ENCODE measurements around the gene MEGF6. TPM values are rescaled to one million over a fixed set of nuclear protein-coding genes. Genes with fewer than 3 reads are reported as not detected.

Gene MEGF6, protein sequence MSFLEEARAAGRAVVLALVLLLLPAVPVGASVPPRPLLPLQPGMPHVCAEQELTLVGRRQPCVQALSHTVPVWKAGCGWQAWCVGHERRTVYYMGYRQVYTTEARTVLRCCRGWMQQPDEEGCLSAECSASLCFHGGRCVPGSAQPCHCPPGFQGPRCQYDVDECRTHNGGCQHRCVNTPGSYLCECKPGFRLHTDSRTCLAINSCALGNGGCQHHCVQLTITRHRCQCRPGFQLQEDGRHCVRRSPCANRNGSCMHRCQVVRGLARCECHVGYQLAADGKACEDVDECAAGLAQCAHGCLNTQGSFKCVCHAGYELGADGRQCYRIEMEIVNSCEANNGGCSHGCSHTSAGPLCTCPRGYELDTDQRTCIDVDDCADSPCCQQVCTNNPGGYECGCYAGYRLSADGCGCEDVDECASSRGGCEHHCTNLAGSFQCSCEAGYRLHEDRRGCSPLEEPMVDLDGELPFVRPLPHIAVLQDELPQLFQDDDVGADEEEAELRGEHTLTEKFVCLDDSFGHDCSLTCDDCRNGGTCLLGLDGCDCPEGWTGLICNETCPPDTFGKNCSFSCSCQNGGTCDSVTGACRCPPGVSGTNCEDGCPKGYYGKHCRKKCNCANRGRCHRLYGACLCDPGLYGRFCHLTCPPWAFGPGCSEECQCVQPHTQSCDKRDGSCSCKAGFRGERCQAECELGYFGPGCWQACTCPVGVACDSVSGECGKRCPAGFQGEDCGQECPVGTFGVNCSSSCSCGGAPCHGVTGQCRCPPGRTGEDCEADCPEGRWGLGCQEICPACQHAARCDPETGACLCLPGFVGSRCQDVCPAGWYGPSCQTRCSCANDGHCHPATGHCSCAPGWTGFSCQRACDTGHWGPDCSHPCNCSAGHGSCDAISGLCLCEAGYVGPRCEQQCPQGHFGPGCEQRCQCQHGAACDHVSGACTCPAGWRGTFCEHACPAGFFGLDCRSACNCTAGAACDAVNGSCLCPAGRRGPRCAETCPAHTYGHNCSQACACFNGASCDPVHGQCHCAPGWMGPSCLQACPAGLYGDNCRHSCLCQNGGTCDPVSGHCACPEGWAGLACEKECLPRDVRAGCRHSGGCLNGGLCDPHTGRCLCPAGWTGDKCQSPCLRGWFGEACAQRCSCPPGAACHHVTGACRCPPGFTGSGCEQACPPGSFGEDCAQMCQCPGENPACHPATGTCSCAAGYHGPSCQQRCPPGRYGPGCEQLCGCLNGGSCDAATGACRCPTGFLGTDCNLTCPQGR (N-terminal part only)
- total RNA-seq (10 to 100 TPM; 57.5 to 62.2 TPM), total RNA-seq (1.1 to 552 (median 129) reads per million in 172 experiments)
- polyA plus RNA-seq (2013, experiment 1 of 2): 27.6 TPM
- polyA plus RNA-seq (2013, experiment 2 of 2): 21.6 TPM

DNA sequence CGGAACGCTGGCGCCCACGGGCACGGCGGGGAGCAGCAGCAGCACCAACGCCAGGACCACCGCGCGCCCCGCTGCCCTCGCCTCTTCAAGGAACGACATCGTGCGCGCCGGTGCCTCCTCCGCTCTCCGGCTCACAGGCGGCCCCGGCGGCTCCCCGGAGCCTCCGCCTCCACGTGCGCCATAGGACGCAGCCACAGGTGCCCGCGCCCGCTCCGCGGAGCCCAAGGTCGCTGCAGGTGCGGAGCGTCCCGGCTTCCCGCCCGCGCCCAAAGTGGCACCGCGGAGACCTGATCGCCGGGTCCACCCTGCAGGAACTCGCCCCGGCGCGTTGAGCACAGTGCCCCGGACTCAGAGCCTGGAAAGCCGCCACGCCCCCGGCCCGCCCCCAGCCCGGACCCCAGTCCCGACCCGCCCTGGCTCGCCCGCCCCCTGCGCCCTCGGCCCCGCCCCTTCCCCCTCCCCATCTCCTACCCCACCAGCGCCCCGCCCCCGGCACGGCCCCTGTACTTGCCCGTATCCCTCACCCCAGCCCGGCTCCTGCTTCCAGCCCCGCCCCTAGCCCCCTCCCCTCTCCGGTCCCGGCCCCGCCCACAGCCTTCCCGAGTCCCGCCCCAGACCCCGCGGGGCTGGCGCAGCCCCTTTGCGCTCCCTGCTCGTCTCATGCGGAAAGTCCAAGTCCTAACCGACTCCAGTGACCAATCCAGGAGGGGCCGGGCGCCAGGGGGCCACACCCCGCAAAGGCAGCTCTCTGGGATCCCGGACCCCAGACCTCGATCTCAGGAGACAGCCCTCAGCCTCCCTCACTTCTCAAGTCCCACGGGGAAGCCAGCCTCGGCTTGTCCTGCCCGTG is at the start of gene MEGF6:
Gene MEGF6, minus strand, starts transcription at position 339 of the 850 bp plus-strand sequence. Its CDS starts 240 bp downstream, at position 99.
- ChIA-PET POLR2A (no interaction called here), CTCF (interaction anchor here (0.6 kb wide), 1 partner anchor 246 kb away, joined by 3 read pairs; the partner anchor contains the start of gene DFFB)
- H3K27ac ChIP-seq (ENCODE audit: low read depth in 1 of 2, low read length in 2 of 2): no peak within 1 kb of the TSS
- TF ChIP-seq, protein P1, sequence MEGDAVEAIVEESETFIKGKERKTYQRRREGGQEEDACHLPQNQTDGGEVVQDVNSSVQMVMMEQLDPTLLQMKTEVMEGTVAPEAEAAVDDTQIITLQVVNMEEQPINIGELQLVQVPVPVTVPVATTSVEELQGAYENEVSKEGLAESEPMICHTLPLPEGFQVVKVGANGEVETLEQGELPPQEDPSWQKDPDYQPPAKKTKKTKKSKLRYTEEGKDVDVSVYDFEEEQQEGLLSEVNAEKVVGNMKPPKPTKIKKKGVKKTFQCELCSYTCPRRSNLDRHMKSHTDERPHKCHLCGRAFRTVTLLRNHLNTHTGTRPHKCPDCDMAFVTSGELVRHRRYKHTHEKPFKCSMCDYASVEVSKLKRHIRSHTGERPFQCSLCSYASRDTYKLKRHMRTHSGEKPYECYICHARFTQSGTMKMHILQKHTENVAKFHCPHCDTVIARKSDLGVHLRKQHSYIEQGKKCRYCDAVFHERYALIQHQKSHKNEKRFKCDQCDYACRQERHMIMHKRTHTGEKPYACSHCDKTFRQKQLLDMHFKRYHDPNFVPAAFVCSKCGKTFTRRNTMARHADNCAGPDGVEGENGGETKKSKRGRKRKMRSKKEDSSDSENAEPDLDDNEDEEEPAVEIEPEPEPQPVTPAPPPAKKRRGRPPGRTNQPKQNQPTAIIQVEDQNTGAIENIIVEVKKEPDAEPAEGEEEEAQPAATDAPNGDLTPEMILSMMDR (IDR thresholded peaks at IDR 0.05): no peak
- intact Hi-C loops (cut with DNase I, micrococcal nuclease): no loop called here
- Mint-ChIP-seq H3K4me1 (ENCODE audit: low read depth) (peaks cover 15% of the 10 kb centered on the region), H3K4me3 (peak within 1 kb of the TSS; percentile 86), H3K36me3 (ENCODE audit: low read depth) (no peaks in the 10 kb centered on the region), H3K27ac (no peak within 1 kb of the TSS), H3K9me3 (no peaks in the 10 kb centered on the region), H3K27me3 (peaks cover 46% of the 10 kb centered on the region)
- H3K9me3 ChIP-seq (ENCODE audit: control insufficient read depth in 1 of 2, insufficient read depth in 1 of 2, low read length in 2 of 2): peaks cover 0 to 15% of the 10 kb centered on the region in 2 experiments
- H3K27me3 ChIP-seq (ENCODE audit: control insufficient read depth in 1 of 2, insufficient read depth in 2 of 2, low read length in 2 of 2): peaks cover 20 to 30% of the 10 kb centered on the region in 2 experiments
- peaks cover 23% of the 10 kb centered on the region for H3K4me1 ChIP-seq (ENCODE audit: insufficient read depth, low read length)
- H3K4me3 ChIP-seq (ENCODE audit: low read length): peak within 1 kb of the TSS; percentile 17
- DNase-seq (peak in 13 of 14 experiments; percentile 36 to 90 (median 60)), ATAC-seq (ENCODE audit: poor library complexity) (peak; percentile 65)
- H3K36me3 ChIP-seq (ENCODE audit: insufficient read depth, low read length): no peaks in the 10 kb centered on the region

DNA sequence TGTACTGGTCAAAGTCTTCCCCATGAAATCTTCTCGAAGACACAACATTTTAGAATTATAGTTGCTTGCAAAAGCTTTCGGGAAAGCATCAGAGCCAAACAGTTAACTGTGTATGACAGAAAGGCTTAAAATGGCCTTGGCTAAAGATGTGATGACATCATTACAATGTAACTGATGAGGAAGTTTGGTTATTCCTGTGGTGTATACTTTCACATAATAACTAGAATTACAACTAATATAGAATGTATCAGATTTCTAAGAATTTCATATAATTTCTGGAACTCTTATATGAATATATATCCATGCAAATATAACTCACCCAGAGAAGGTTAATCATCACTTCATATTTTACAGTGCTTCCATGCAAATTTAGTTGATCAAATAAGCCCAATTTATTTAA is 49.4 kb upstream of the MEGF6 start:
- ChIA-PET CTCF (no interaction called here), POLR2A (no interaction called here)

More for the DNA sequence above, 49.4 kb upstream of the MEGF6 start:
- Histone ChIP-seq H3K36me3 (ENCODE audit: insufficient read depth, low read length) (no peaks in the 10 kb centered on the region), H3K4me3 (ENCODE audit: low read length) (no peak overlapping the region), H3K9me3 (ENCODE audit: control insufficient read depth in 1 of 2, insufficient read depth in 1 of 2, low read length in 2 of 2) (no peaks in the 10 kb centered on the region), H3K27me3 (ENCODE audit: control insufficient read depth in 1 of 2, insufficient read depth in 2 of 2, low read length in 2 of 2) (peaks cover 4 to 17% of the 10 kb centered on the region in 2 experiments), H3K4me1 (ENCODE audit: insufficient read depth, low read length) (no peaks in the 10 kb centered on the region), H3K27ac (ENCODE audit: low read depth in 1 of 2, low read length in 2 of 2) (no peak overlapping the region)
- Mint-ChIP-seq H3K4me1 (ENCODE audit: low read depth) (no peaks in the 10 kb centered on the region), H3K36me3 (ENCODE audit: low read depth) (no peaks in the 10 kb centered on the region), H3K27me3 (peaks cover 30% of the 10 kb centered on the region), H3K9me3 (no peaks in the 10 kb centered on the region), H3K27ac (no peak overlapping the region), H3K4me3 (no peak overlapping the region)
- ATAC-seq (ENCODE audit: poor library complexity) (no peak), DNase-seq (no peak)
- TF ChIP-seq, protein P1 (IDR thresholded peaks at IDR 0.05): no peak
- intact Hi-C loops (cut with DNase I, micrococcal nuclease): no loop called here

Data from CD4-positive, alpha-beta T cell (primary cell).